ENCODE data around the gene CAND2.

GRCh38 chr3:12797892-12798558, 1.5 kb downstream of the CAND2 start:
- TF ChIP-seq CTCF (IDR thresholded peaks at IDR 0.05) (no peak), POLR2AphosphoS5 (IDR thresholded peaks at IDR 0.05) (no peak), POLR2A (IDR thresholded peaks at IDR 0.05) (no peak), EP300 (IDR thresholded peaks at IDR 0.05) (no peak)
